Activated T-cell treated with anti-CD3 and anti-CD28 coated beads for 1 hour (primary cell): ENCODE data around the gene CNST.
"Not testable (repeated sequence)": the region's sequence is repeated elsewhere in the genome, so short reads cannot be mapped to it uniquely, and the experiment has no call there.

ENCODE experiments used
- DNase-seq: peaks from one replicate; pipeline ENCODE4 v3.0.0-alpha.2; 2020; ENCODE audit warnings: low read depth

The CNST gene

GRCh38 chr1:246587032-246587431, 20.8 kb downstream of the CNST start:
- DNase-seq, result no peak

- no peak for DNase-seq
These were observed 21.4 kb downstream of the CNST start for GRCh38 chr1:246587606-246588005.

- DNase-seq, result no peak
These were observed 22.0 kb downstream of the CNST start for GRCh38 chr1:246588159-246588721.

- not testable (repeated sequence) for DNase-seq
These were observed 23.7 kb downstream of the CNST start for GRCh38 chr1:246589919-246590318.

DNA sequence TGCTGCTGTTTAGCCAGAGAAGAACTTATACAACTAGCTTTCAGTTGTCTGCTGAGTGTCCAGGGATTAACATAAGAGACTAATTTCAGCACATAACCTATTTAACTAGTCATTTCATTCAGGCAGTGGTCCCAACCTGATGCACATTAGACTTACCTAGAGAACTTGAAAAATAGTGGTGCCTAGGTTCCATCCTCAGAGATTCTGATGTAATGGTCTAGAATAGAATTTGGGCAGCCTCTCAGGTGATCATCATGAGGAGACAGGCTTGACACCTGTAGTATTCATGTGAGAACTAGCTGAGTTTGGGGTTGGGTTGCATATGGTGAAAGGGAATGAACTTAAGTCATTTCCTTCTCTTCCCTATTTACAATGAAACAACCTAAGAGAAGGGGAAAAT, 24.8 kb downstream of the CNST start:
- DNase-seq, result no peak

DNA sequence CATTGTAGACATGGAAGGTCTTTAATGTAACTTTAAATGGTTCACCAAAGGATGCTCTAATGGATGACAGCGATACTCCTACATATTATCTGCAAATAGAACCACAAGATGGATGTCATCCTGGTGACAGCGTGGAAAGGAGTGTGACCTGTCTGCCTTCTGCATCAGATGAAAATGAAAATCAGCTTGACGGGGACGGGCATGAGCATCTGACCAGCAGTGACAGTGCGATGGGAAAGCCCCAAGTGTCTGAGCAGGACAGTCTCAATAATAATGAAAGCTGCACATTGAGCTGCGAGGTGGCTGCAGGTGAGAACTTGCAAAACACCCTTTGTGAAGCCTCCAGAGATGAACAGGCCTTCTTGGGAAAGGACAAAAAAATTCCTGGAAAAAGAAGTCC, 25.2 kb downstream of the CNST start:
- DNase-seq, result no peak

DNA sequence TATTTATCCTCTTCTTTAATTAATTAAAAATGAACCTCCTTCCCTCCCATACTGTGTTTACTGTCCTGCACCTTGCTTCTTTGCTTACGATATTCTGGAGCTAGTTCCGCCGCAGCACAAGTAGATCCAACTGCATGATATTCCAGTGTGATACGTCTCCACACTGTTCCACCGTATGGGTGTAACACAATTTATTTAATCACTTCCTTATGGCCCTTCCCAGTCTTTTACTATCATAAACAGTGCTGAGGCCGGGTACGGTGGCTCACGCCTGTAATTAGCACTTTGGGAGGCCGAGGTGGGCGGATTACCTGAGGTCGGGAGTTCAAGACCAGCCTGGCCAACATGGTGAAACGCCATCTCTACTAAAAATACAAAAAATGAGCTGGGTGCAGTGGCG, 25.7 kb downstream of the CNST start:
- no peak for DNase-seq

DNA sequence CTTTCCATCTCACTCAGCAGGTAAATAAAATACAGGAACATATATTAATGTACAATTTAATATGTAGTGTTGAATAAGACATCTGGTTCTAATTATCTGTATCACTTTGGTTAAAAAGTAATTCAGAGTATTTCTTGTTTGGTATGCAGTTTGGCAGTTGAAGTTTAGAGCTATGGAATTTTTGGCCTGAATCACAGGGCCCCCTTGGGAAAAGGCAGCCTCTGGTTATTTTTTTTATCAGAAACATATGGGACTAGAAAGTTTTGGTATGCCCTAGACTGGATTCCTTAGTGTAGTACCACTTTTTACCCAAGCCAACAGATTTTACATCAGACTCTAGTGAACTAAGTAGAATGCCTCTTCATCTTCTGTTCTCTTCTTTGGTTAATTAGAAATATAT, 26.4 kb downstream of the CNST start:
- DNase-seq, result no peak

DNA sequence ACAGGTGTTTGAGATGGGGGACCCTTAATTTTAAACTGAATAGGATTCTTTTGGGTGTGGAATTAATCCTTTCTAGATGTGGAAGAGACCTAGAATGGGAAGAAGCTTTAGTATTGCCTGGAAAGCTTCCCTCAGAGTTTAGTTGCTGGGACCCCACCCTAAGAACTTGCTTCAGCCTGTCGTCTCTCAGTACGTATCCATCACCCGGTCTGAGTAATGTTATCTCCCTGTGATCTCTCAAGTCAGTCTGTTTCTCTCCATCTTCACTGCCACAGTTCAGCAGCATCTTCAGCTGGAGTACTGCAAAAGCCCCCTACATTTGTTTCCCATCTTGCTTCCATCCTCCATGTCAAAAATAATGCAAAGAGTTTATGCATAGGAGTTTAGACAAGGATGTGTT, 28.9 kb downstream of the CNST start:
- no peak for DNase-seq

DNA sequence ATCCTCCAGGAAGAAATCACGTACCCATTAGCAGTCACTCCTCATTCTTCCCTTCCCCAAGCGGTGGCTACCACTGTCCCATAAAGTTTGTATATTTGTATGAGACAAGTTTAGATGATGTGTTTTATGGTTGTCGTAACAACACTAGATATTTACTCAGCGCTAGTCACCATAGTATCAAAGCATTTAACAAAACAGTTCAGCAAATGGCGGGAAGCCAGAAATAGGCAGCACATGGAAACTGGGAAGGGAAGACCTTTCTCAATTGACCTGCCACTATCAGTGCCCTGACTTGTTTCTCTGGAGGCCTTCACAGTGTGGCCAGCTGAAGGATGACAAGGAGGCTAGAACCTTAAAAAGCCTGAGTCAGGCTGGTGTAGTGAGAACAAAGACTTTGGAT, 31.1 kb downstream of the CNST start:
- DNase-seq, result no peak

GRCh38 chr1:246597971-246598370, 31.7 kb downstream of the CNST start:
- no peak for DNase-seq

DNA sequence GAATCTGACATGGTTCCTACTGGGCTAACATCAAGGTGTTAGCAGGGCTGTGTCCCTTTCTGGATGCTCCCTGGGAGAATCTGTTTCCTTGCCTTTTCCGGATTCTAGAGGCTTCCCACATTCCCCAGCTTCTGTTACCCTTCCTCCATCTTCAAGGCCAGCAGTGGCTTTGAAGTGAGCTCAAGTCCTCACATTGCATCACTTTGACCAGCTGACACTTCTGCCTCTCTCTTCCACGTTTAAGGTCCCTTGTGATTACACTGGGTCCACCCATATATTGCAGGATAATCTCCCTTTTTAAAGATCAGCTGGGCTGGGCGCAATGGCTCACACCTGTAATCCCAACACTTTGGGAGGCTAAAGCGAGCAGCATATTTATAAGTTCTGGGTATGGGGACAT, 33.1 kb downstream of the CNST start:
- DNase-seq, result no peak

GRCh38 chr1:246600579-246600978, 34.3 kb downstream of the CNST start:
- DNase-seq, result no peak

GRCh38 chr1:246602194-246602593, 35.9 kb downstream of the CNST start:
- no peak for DNase-seq

DNA sequence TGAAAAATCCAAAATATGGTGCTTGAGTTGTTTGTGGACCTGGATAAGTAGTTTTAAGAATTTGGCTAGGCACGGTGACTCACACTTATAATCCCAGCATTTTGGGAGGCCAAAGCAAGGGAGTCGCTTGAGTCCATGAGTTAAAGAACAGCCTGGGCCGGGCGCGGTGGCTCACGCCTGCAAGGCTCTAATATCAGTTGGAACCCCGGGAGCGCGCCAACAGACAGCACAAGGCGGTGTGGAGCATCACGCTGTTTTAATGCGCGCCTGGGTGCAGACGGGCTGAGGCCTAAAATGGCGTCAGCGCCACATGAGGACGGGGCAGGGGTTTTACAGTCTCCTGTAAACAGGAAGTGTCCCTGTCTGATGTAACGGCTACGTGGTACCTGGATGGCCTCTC, 39.0 kb downstream of the CNST start:
- not testable (repeated sequence) for DNase-seq

DNA sequence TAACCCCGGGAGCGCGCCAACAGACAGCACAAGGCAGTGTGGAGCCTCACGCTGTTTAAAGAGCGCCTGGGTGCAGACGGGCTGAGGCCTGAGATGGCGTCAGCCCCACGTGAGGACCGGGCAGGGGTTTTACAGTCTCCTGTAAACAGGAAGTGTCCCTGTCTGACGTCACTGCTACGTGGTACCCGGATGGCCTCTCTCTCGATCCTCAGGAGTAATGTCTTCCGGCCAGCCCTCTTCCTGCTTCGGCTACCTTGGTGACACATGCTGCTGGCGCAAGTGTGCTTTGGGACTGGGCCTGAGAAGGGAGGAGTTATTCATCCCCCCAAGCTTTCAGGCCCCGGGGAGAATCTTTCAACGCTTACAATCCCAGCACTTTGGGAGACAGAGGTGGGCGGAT, 41.2 kb downstream of the CNST start:
- DNase-seq, result no peak

DNA sequence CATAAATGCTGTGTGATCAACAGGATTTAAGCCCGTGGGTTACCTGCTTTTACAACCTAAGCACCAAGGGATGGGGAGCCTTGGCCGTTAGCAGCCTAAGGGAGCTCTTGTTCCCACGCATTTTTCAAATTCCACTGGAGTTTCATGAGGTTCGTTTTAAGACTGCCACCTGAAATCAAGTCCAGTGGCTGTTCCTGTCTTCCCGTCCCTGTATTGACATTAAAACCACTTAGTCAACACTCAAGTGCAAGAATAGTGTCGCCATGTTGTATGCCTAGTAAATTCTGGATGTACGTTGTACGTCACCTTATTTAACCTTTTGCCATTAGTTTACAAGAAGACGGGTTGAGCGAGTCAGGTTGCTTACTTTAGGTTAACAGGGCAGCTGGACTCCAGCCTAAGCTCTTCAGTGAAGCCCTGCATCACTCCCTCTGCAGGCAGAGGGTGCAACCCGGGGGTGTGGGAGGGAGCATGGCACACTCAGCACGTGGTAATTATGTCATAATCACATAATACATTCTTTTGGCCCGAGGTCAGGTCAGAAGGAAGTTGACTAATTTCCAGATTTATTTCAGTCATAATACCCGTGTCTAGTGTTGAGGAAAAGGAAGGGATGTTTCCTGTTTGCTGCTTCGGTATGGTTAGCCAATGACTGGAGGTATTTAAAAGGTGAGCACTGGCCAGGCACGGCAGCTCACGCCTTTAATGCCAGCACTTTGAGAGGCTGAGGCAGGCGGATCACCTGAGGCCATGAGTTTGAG, 42.5 kb downstream of the CNST start:
- DNase-seq, result no peak

DNA sequence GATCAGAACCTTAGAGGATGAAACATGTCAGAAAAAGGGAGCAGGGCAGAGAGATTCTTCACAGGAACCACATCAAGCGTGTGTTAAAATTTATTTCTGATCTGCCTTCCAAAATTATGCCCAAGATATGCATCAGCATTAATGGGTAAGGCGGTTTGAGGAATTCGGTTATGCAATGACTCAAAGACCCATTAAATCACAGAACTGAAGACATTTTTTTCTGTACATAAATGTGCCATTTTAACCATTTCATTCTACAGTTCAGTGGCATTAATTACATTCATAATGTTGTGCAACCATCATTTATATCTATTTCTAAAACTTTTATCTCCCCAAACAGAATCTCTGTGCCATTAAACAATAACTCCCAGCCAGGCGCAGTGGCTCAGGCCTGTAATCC, 43.4 kb downstream of the CNST start:
- no peak for DNase-seq

- no peak for DNase-seq
These were observed 47.0 kb downstream of the CNST start for GRCh38 chr1:246613096-246613758.

GRCh38 chr1:246617156-246617555, 50.9 kb downstream of the CNST start:
- no peak for DNase-seq

DNA sequence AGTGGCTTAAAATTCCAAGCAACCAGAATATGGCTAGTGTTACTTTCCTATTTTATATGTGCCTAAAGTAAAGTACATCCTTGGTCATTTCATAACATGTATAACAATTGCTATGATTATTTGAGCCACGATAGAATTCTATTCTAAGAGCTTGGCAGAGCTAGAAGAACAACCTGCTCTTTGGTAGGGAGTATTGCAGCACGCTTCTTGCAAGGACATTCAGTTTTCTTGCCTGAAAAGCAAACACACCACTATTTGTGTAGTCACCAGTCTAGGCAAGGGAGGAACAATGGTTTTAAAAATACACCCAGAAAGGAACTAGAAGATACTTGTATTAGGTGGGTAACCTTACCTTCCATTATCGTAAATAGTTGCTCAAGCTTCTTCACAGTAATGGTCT, 51.5 kb downstream of the CNST start:
- no peak for DNase-seq

- DNase-seq, result no peak
These were observed 52.1 kb downstream of the CNST start for GRCh38 chr1:246618240-246618808.

GRCh38 chr1:246622035-246622652, 55.9 kb downstream of the CNST start:
- no peak for DNase-seq
